ENCODE data around the gene BCAS4.

Gene BCAS4

GRCh38 chr20:50911716-50912115, 116.9 kb downstream of the BCAS4 start:
- H3K4me3 ChIP-seq (ENCODE audit: low read depth, low read length), result no peak overlapping the region
- TF ChIP-seq ZNF561 (tag by site-specific recombination; IDR thresholded peaks at IDR 0.05; ENCODE audit: borderline replicate concordance) (no peak), ZNF792 (tag by site-specific recombination; IDR thresholded peaks at IDR 0.05) (no peak), ZNF169 (tag by site-specific recombination; IDR thresholded peaks at IDR 0.05) (no peak), ZNF600 (tag by site-specific recombination; IDR thresholded peaks at IDR 0.05) (0 out of 2 replicates have a peak, but pooled peaks have one; percentile 24), ZNF654 (tag by site-specific recombination; IDR thresholded peaks at IDR 0.05; ENCODE audit: low read depth) (no peak), ZNF37A (tag by site-specific recombination; IDR thresholded peaks at IDR 0.05) (no peak), ZNF777 (tag by site-specific recombination; IDR thresholded peaks at IDR 0.05; ENCODE audit: borderline replicate concordance) (no peak), PRDM1 (tag by site-specific recombination; IDR thresholded peaks at IDR 0.05) (peak; percentile 79; the same call in 1 of the 2 replicates), KLF8 (tag by site-specific recombination; IDR thresholded peaks at IDR 0.05) (no peak), SETDB1 (IDR thresholded peaks at IDR 0.05; ENCODE audit: insufficient read length, low read length) (no peak), ZNF112 (tag by site-specific recombination; IDR thresholded peaks at IDR 0.05) (no peak), ZBTB6 (tag by site-specific recombination; IDR thresholded peaks at IDR 0.05) (no peak), ZNF280C (tag by site-specific recombination; IDR thresholded peaks at IDR 0.05) (no peak)
- peaks cover 27% of the 10 kb centered on the region for H3K4me1 ChIP-seq (ENCODE audit: control insufficient read depth, insufficient read depth, low read length)
- ChIA-PET POLR2A (no interaction called here), CTCF (interaction anchor here (0.6 to 1.4 kb wide), 2 partner anchors 17 to 34 kb away, joined by 3 to 10 read pairs; no protein-coding TSS in a partner anchor)
- no peaks in the 10 kb centered on the region for H3K9me3 ChIP-seq (ENCODE audit: control insufficient read depth, insufficient read depth, low read depth, low read length)
- peaks cover 8 to 52% of the 10 kb centered on the region in 2 experiments; a peak in 2 of 3 replicates for H3K36me3 ChIP-seq (ENCODE audit: control insufficient read depth in 2 of 2, insufficient read depth in 1 of 2, low read length in 2 of 2)
- H3K27ac ChIP-seq (ENCODE audit: extremely low read depth, low read depth, low read length), result no peak overlapping the region

- Histone ChIP-seq H3K9me3 (ENCODE audit: control insufficient read depth, insufficient read depth, low read depth, low read length) (no peaks in the 10 kb centered on the region), H3K4me1 (ENCODE audit: control insufficient read depth, insufficient read depth, low read length) (peaks cover 39% of the 10 kb centered on the region), H3K4me3 (ENCODE audit: low read depth, low read length) (no peak overlapping the region), H3K27ac (ENCODE audit: extremely low read depth, low read depth, low read length) (no peak overlapping the region), H3K36me3 (ENCODE audit: control insufficient read depth in 2 of 2, insufficient read depth in 1 of 2, low read length in 2 of 2) (peaks cover 5 to 60% of the 10 kb centered on the region in 2 experiments)
- CTCF ChIA-PET, result interaction anchor here (0.6 to 1.0 kb wide), 3 partner anchors 10 to 119 kb away, joined by 3 read pairs; partner anchors contain the start of gene BCAS4
- POLR2A ChIA-PET, result interaction anchor here (1.6 kb wide), 1 partner anchor 17 kb away, joined by 6 read pairs; the partner anchor contains the start of gene ADNP
- TF ChIP-seq ZNF600 (tag by site-specific recombination; IDR thresholded peaks at IDR 0.05), result peak; percentile 79
- no peak for TF ChIP-seq ZNF791 (tag by site-specific recombination; IDR thresholded peaks at IDR 0.05)
- TF ChIP-seq ZNF184 (tag by site-specific recombination; IDR thresholded peaks at IDR 0.05), result peak; percentile 16; the same call in 1 of the 2 replicates
- TF ChIP-seq SP3 (tag by site-specific recombination; IDR thresholded peaks at IDR 0.05), result peak; percentile 13; the same call in 1 of the 2 replicates
- TF ChIP-seq ZNF350 (tag by site-specific recombination; IDR thresholded peaks at IDR 0.05), result no peak
- TF ChIP-seq SP7 (tag by site-specific recombination; IDR thresholded peaks at IDR 0.05), result peak; percentile 63
- no peak for TF ChIP-seq ZNF280C (tag by site-specific recombination; IDR thresholded peaks at IDR 0.05)
- no peak for TF ChIP-seq INSM2 (tag by site-specific recombination; IDR thresholded peaks at IDR 0.05)
- TF ChIP-seq MZF1 (tag by site-specific recombination; IDR thresholded peaks at IDR 0.05; ENCODE audit: borderline replicate concordance), result no peak
- no peak for TF ChIP-seq ZBTB6 (tag by site-specific recombination; IDR thresholded peaks at IDR 0.05)
- TF ChIP-seq ZNF629 (tag by site-specific recombination; IDR thresholded peaks at IDR 0.05), result 0 out of 2 replicates have a peak, but pooled peaks have one; percentile 30
- TF ChIP-seq SP2 (tag by site-specific recombination; IDR thresholded peaks at IDR 0.05), result 0 out of 2 replicates have a peak, but pooled peaks have one; percentile 25
These were observed 119.0 kb downstream of the BCAS4 start for GRCh38 chr20:50913690-50914375.
